ENCODE results near the gene SMIM41. TPM values are rescaled to one million over a fixed set of nuclear protein-coding genes. Genes with fewer than 3 reads are reported as not detected.

SMIM41 gene
- total RNA-seq, 1 experiment from 2014 or later, result not detected

DNA sequence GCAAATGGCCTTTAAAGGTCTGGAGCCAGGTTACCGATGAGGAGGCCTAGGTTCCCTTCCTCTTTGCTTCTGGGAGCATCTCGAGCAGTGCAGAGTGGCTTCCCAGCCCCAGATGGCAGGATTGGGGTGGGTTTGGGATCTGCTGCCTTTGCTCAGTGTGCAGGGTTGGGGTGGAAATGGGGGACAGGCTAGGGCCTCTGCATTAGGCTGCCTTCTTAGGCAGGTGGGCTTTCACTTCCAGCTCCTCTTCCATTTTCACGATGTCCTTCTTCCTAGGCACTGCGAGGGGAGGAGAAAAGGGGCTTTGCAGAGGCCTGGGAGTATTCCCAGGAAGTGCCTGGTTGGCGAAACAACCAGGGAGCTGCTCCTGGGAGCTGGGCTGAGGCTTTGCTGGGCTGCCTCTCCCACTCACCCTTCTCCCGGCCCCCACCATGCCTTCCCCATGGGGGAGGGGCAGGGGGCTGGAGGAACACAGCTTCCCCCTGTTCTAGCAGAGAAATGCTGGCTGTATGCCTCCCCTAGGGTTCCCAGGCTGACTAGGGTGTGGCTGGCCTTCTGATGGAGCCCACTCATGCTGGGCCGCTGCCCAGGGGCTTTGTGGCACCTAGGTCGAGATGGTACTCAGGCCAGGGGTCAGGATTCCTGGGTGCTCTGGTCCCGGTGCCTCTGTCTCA, 25.8 kb upstream of the SMIM41 start:
- Histone ChIP-seq H3K36me3 (ENCODE audit: low read depth) (no peaks in the 10 kb centered on the region), H3K9me2 (ENCODE audit: insufficient read depth) (no peaks in the 10 kb centered on the region), H4K20me1 (ENCODE audit: insufficient read depth) (no peaks in the 10 kb centered on the region), H3K27me3 (ENCODE audit: insufficient read depth, low read depth) (no peaks in the 10 kb centered on the region), H3K9me3 (ENCODE audit: insufficient read depth, low read depth) (no peaks in the 10 kb centered on the region), H3K27ac (no peak overlapping the region), H3K4me2 (no peak overlapping the region), H2AFZ (no peak overlapping the region), H3K79me2 (ENCODE audit: low read depth) (no peaks in the 10 kb centered on the region), H3K4me3 (no peak overlapping the region), H3K4me1 (replicated peaks; ENCODE audit: insufficient read depth) (peaks cover 14% of the 10 kb centered on the region), H3F3A (ENCODE audit: insufficient read depth, low read depth) (peaks cover 24% of the 10 kb centered on the region)
- TF ChIP-seq, protein P1, sequence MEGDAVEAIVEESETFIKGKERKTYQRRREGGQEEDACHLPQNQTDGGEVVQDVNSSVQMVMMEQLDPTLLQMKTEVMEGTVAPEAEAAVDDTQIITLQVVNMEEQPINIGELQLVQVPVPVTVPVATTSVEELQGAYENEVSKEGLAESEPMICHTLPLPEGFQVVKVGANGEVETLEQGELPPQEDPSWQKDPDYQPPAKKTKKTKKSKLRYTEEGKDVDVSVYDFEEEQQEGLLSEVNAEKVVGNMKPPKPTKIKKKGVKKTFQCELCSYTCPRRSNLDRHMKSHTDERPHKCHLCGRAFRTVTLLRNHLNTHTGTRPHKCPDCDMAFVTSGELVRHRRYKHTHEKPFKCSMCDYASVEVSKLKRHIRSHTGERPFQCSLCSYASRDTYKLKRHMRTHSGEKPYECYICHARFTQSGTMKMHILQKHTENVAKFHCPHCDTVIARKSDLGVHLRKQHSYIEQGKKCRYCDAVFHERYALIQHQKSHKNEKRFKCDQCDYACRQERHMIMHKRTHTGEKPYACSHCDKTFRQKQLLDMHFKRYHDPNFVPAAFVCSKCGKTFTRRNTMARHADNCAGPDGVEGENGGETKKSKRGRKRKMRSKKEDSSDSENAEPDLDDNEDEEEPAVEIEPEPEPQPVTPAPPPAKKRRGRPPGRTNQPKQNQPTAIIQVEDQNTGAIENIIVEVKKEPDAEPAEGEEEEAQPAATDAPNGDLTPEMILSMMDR (conservative IDR thresholded peaks at IDR 0.05), result no peak
- no peak for TF ChIP-seq EZH2 (IDR thresholded peaks at IDR 0.05; ENCODE audit: low read depth)
- intact Hi-C loops (cut with micrococcal nuclease; ENCODE audit: unreplicated experiment), result no loop called here
- no peak for DNase-seq
- ChIA-PET POLR2A (ENCODE audit: unreplicated experiment) (no interaction called here), CTCF (interaction anchor here (0.8 kb wide), 1 partner anchor 28 kb away, joined by 3 read pairs; no protein-coding TSS in a partner anchor)
- no TSS peak for BruUV-seq (replicated peaks)

DNA sequence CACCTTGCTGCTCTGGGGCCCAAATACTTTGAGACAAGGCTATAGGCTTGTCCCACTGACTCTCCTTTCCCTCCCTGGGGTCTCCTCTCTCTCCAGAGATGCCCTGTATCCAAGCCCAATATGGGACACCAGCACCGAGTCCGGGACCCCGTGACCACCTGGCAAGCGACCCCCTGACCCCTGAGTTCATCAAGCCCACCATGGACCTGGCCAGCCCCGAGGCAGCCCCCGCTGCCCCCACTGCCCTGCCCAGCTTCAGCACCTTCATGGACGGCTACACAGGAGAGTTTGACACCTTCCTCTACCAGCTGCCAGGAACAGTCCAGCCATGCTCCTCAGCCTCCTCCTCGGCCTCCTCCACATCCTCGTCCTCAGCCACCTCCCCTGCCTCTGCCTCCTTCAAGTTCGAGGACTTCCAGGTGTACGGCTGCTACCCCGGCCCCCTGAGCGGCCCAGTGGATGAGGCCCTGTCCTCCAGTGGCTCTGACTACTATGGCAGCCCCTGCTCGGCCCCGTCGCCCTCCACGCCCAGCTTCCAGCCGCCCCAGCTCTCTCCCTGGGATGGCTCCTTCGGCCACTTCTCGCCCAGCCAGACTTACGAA, 25.2 kb upstream of the SMIM41 start:
- Histone ChIP-seq H3F3A (ENCODE audit: insufficient read depth, low read depth) (peaks cover 24% of the 10 kb centered on the region), H3K9me3 (ENCODE audit: insufficient read depth, low read depth) (no peaks in the 10 kb centered on the region), H3K4me1 (replicated peaks; ENCODE audit: insufficient read depth) (peaks cover 13% of the 10 kb centered on the region), H3K36me3 (ENCODE audit: low read depth) (no peaks in the 10 kb centered on the region), H3K79me2 (ENCODE audit: low read depth) (no peaks in the 10 kb centered on the region), H3K27ac (no peak overlapping the region), H3K27me3 (ENCODE audit: insufficient read depth, low read depth) (no peaks in the 10 kb centered on the region), H2AFZ (no peak overlapping the region), H3K4me2 (no peak overlapping the region), H3K4me3 (no peak overlapping the region), H4K20me1 (ENCODE audit: insufficient read depth) (no peaks in the 10 kb centered on the region), H3K9me2 (ENCODE audit: insufficient read depth) (no peaks in the 10 kb centered on the region)
- ChIA-PET CTCF (interaction anchor here (0.8 kb wide), 1 partner anchor 29 kb away, joined by 3 read pairs; no protein-coding TSS in a partner anchor), POLR2A (ENCODE audit: unreplicated experiment) (interaction anchor here (0.6 kb wide), 1 partner anchor 21 kb away, joined by 5 read pairs; no protein-coding TSS in a partner anchor)
- no TSS peak for BruUV-seq (replicated peaks)
- intact Hi-C loops (cut with micrococcal nuclease; ENCODE audit: unreplicated experiment), result no loop called here
- no peak for DNase-seq
- TF ChIP-seq, protein P1 (conservative IDR thresholded peaks at IDR 0.05), result no peak
- TF ChIP-seq EZH2 (IDR thresholded peaks at IDR 0.05; ENCODE audit: low read depth), result no peak

DNA sequence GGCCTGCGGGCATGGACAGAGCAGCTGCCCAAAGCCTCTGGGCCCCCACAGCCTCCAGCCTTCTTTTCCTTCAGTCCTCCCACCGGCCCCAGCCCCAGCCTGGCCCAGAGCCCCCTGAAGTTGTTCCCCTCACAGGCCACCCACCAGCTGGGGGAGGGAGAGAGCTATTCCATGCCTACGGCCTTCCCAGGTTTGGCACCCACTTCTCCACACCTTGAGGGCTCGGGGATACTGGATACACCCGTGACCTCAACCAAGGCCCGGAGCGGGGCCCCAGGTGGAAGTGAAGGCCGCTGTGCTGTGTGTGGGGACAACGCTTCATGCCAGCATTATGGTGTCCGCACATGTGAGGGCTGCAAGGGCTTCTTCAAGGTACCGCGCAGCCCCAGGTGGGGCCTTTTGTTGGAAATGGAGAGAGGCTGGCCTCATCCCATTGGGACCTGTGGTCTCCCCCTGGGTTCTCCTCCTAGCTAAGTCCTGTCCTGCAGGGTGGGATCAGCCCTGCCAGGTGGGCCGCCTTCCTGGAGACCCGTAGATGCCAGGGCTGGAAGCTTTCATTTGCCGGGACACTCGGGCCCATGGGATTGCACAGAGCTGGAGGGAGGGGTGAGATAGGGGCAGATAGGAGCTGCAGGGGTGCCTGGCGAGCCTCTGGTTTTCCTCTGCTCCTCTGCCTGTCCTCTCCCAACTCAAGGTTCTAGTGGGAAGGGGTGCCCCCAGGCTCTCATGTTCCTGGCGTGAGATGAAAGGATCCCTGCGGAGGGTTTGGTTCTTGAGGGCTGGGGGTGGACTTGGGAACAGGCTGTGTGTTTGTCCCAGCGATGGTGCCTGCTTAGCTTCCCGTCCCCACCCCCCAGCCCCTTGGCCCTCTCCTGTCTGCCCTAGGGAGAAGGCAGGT, 24.4 kb upstream of the SMIM41 start:
- Histone ChIP-seq H3K9me3 (ENCODE audit: insufficient read depth, low read depth) (no peaks in the 10 kb centered on the region), H3K9me2 (ENCODE audit: insufficient read depth) (no peaks in the 10 kb centered on the region), H3K36me3 (ENCODE audit: low read depth) (no peaks in the 10 kb centered on the region), H3K4me2 (no peak overlapping the region), H3K4me3 (no peak overlapping the region), H4K20me1 (ENCODE audit: insufficient read depth) (no peaks in the 10 kb centered on the region), H3K4me1 (replicated peaks; ENCODE audit: insufficient read depth) (peaks cover 5% of the 10 kb centered on the region), H3K79me2 (ENCODE audit: low read depth) (no peaks in the 10 kb centered on the region), H3F3A (ENCODE audit: insufficient read depth, low read depth) (peaks cover 18% of the 10 kb centered on the region), H3K27me3 (ENCODE audit: insufficient read depth, low read depth) (no peaks in the 10 kb centered on the region), H3K27ac (no peak overlapping the region), H2AFZ (no peak overlapping the region)
- no TSS peak for BruUV-seq (replicated peaks)
- CTCF ChIA-PET, result no interaction called here
- no peak for TF ChIP-seq EZH2 (IDR thresholded peaks at IDR 0.05; ENCODE audit: low read depth)
- TF ChIP-seq, protein P1 (conservative IDR thresholded peaks at IDR 0.05), result no peak
- POLR2A ChIA-PET (ENCODE audit: unreplicated experiment), result interaction anchor here (0.6 to 0.7 kb wide), 2 partner anchors 18 to 22 kb away, joined by 3 to 5 read pairs; no protein-coding TSS in a partner anchor
- intact Hi-C loops (cut with micrococcal nuclease; ENCODE audit: unreplicated experiment), result no loop called here
- DNase-seq, result no peak
